DOHH2 (cell line): Measurements from ENCODE around the gene PHF20.

ENCODE experiments used
- EZH2phosphoT487 ChIP-seq: fragments of 200-600 bp; sonication (generic); IDR thresholded peaks from 2 replicates; pipeline ENCODE4 v1.6.1; 2017; ENCODE audit warnings: borderline replicate concordance, mild to moderate bottlenecking, antibody characterized with exemption, low read length, moderate library complexity, mixed read lengths
- TF ChIP-seq, protein P1 (sequence below): fragments of 200-600 bp; sonication (generic); IDR thresholded peaks from one replicate; pipeline ENCODE4 v1.5.1; 2014; ENCODE audit warnings: antibody characterized with exemption, mild to moderate bottlenecking, low read depth, low read length; ENCODE audit not compliant: poor library complexity, severe bottlenecking

DNA sequence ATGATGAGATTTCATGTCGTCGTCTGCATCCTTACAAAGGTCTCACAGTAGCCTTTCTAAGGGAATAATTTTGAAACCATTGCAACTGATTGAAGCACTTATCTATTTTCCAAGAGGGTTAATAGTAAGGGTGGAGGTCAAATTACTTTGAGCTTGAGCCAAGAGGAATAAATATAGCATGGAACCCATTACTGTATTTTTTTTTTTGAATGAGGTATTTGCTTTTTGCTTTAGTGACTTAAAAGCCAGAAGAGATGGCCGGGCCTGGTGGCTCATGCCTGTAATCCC is 104.2 kb downstream of the PHF20 start:
- TF ChIP-seq, protein P1, sequence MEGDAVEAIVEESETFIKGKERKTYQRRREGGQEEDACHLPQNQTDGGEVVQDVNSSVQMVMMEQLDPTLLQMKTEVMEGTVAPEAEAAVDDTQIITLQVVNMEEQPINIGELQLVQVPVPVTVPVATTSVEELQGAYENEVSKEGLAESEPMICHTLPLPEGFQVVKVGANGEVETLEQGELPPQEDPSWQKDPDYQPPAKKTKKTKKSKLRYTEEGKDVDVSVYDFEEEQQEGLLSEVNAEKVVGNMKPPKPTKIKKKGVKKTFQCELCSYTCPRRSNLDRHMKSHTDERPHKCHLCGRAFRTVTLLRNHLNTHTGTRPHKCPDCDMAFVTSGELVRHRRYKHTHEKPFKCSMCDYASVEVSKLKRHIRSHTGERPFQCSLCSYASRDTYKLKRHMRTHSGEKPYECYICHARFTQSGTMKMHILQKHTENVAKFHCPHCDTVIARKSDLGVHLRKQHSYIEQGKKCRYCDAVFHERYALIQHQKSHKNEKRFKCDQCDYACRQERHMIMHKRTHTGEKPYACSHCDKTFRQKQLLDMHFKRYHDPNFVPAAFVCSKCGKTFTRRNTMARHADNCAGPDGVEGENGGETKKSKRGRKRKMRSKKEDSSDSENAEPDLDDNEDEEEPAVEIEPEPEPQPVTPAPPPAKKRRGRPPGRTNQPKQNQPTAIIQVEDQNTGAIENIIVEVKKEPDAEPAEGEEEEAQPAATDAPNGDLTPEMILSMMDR: no peak
- no peak for TF ChIP-seq EZH2phosphoT487
